GM21526 (cell line): ENCODE results near the gene TRIP13.
"Not testable (repeated sequence)": the region's sequence is repeated elsewhere in the genome, so short reads cannot be mapped to it uniquely, and the experiment has no call there.

Experiments
- ATAC-seq: cut with Tn5 transposase; IDR thresholded peaks from one replicate; pipeline ENCODE4 v1.9.1; 2021; ENCODE audit warnings: moderate library complexity; ENCODE audit not compliant: unreplicated experiment, low FRiP score

The TRIP13 gene

GRCh38 chr5:915946-916345 lies 23.3 kb downstream of the TRIP13 start:
- no peak for ATAC-seq

GRCh38 chr5:916441-917293 lies 24.0 kb downstream of the TRIP13 start:
- ATAC-seq = no peak

GRCh38 chr5:918717-919116 lies 26.0 kb downstream of the TRIP13 start:
- not testable (repeated sequence) for ATAC-seq

GRCh38 chr5:919356-920000 lies 26.8 kb downstream of the TRIP13 start:
- ATAC-seq = no peak

GRCh38 chr5:920321-920720 lies 27.6 kb downstream of the TRIP13 start:
- ATAC-seq = no peak

- no peak for ATAC-seq
These were observed 29.1 kb downstream of the TRIP13 start for GRCh38 chr5:921456-922435.

- ATAC-seq = no peak
These were observed 30.0 kb downstream of the TRIP13 start for GRCh38 chr5:922436-923280.

GRCh38 chr5:923281-923873 lies 30.7 kb downstream of the TRIP13 start:
- ATAC-seq = peak; percentile 73

- no peak for ATAC-seq
These were observed 33.9 kb downstream of the TRIP13 start for GRCh38 chr5:926417-927171.

GRCh38 chr5:927172-928015 lies 34.7 kb downstream of the TRIP13 start:
- ATAC-seq = no peak

GRCh38 chr5:929182-929581 lies 36.5 kb downstream of the TRIP13 start:
- ATAC-seq = not testable (repeated sequence)

- no peak for ATAC-seq
These were observed 36.9 kb downstream of the TRIP13 start for GRCh38 chr5:929596-929995.

GRCh38 chr5:930866-931265 lies 38.2 kb downstream of the TRIP13 start:
- ATAC-seq = no peak

GRCh38 chr5:931570-932145 lies 39.0 kb downstream of the TRIP13 start:
- ATAC-seq = no peak

GRCh38 chr5:932151-932627 lies 39.5 kb downstream of the TRIP13 start:
- no peak for ATAC-seq

- ATAC-seq = no peak
These were observed 40.1 kb downstream of the TRIP13 start for GRCh38 chr5:932628-933250.

- no peak for ATAC-seq
These were observed 40.7 kb downstream of the TRIP13 start for GRCh38 chr5:933251-933861.
